Measurements from ENCODE around the gene NETO2. TPM values are rescaled to one million over a fixed set of nuclear protein-coding genes. Genes with fewer than 3 reads are reported as not detected.

The NETO2 gene
- total RNA-seq, 1 donor from 2014 or later, result 6.2 TPM

Other genes with a start within 250 kb of the NETO2 start
- 65.9 and 74.4 TPM in 2 replicates for gene DNAJA2, start 170.3 kb downstream of the NETO2 start, total RNA-seq

Measured in activated T-helper 2 cell treated with anti-CD3 and anti-CD28 coated beads, Interferon-gamma antibody, Interleukin-2, Interleukin-4, amounts not matched to agents 10 μg/mL and 5 μg/mL and 100 μg/mL, durations not matched to agents 14 hours and 24 hours and 36 hours (primary cell).